ENCODE data around the gene SIX4. TPM values are rescaled to one million over a fixed set of nuclear protein-coding genes. Genes with fewer than 3 reads are reported as not detected.

The SIX4 gene
- total and polyA plus RNA-seq, 9 of the 15 experiments (the other 6 are each of a cell fraction or from before 2014, with no cell fraction given) = 0.77 to 8.6 (median 5.6) TPM

- TF ChIP-seq ZNF407 (IDR thresholded peaks at IDR 0.05; ENCODE audit: low read depth) (no peak), POLR2AphosphoS5 (IDR thresholded peaks at IDR 0.05; ENCODE audit: control insufficient read depth, insufficient read depth, low read depth, low read length) (peak; percentile 71), BRF1 (IDR thresholded peaks at IDR 0.05; ENCODE audit: borderline replicate concordance, extremely low read depth, insufficient read length) (no peak), XRCC3 (IDR thresholded peaks at IDR 0.05) (no peak), NFRKB (IDR thresholded peaks at IDR 0.05; ENCODE audit: low read depth) (peak; percentile 77), PREB (CRISPR knock-in tag; IDR thresholded peaks at IDR 0.05) (no peak), KAT8 (IDR thresholded peaks at IDR 0.05; ENCODE audit: low read depth) (no peak), ZBTB7A (IDR thresholded peaks at IDR 0.05; ENCODE audit: borderline replicate concordance, control insufficient read depth, low read depth, low read length) (no peak; the same call in 1 of the 2 replicates)
Observed at GRCh38 chr14:60723907-60724618, at the start of gene SIX4 (continued).

All from K562 (cell line).